ENCODE measurements around the gene TMEM81.

Gene TMEM81

DNA sequence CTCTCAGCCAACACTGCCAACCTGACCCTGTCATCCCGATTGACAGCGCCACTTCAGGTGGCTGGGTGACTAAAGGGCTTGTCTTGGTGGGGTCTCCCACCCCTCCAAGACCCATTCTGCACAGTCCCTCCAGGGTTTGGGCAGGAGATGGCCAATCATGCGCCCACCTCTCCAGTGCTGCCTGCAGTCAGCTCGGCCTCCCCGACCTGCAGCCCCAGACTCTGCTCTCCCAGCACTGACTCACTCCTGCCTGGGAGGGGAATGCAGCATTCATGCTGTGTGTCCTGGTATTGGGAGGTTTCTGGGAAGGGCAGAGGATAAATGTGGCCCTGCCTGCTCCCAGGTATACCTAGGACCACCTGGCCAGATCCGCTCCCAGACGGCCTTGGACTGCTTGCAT lies 9.7 kb downstream of the TMEM81 start:
- H3K27ac ChIP-seq (replicated peaks), result no peak overlapping the region
- TF ChIP-seq SPI1 (IDR thresholded peaks at IDR 0.05; ENCODE audit: borderline replicate concordance, low read depth), result no peak
- no peak for TF ChIP-seq GABPA (IDR thresholded peaks at IDR 0.05; ENCODE audit: low read depth)
- TF ChIP-seq CTCF (IDR thresholded peaks at IDR 0.05; ENCODE audit: insufficient read depth, low read length), result no peak
- no peak for TF ChIP-seq POLR2AphosphoS5 (IDR thresholded peaks at IDR 0.05; ENCODE audit: low read depth)
- TF ChIP-seq REST (IDR thresholded peaks at IDR 0.05; ENCODE audit: insufficient replicate concordance, low read depth), result no peak
- H3K4me3 ChIP-seq (replicated peaks; ENCODE audit: insufficient read depth, low read length), result no peak overlapping the region
- DNase-seq (ENCODE audit: low read depth in 1 of 2, low spot score in 1 of 2), result no peak
- no peaks in the 10 kb centered on the region for H3K27me3 ChIP-seq (ENCODE audit: insufficient read depth, poor library complexity, severe bottlenecking)

DNA sequence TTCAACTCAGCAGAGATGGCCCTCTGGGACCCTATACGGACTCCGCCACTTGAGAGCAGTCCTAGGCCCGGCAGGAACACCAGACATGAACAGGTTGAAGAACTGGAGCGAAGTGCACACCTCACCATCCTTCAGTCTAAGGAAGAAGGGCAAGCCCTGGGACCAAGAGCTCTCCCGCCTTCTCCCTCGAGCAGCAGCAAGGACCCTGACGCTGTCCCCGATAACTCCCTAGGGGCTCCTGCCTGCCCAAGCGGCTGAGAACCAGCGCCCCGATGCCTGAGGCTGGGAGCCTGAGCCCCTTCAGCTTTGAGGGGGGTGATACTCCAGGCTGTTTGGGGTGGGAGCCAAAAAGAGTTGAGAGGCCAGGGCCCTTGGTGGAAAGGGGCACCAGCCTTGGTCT lies 10.2 kb downstream of the TMEM81 start:
- Histone ChIP-seq H3K4me3 (replicated peaks; ENCODE audit: insufficient read depth, low read length) (no peak overlapping the region), H3K27me3 (ENCODE audit: insufficient read depth, poor library complexity, severe bottlenecking) (no peaks in the 10 kb centered on the region), H3K27ac (replicated peaks) (no peak overlapping the region)
- TF ChIP-seq REST (IDR thresholded peaks at IDR 0.05; ENCODE audit: insufficient replicate concordance, low read depth) (no peak), CTCF (IDR thresholded peaks at IDR 0.05; ENCODE audit: insufficient read depth, low read length) (no peak), POLR2AphosphoS5 (IDR thresholded peaks at IDR 0.05; ENCODE audit: low read depth) (no peak), SPI1 (IDR thresholded peaks at IDR 0.05; ENCODE audit: borderline replicate concordance, low read depth) (no peak), GABPA (IDR thresholded peaks at IDR 0.05; ENCODE audit: low read depth) (no peak)
- DNase-seq (ENCODE audit: low read depth in 1 of 2, low spot score in 1 of 2), result no peak

DNA sequence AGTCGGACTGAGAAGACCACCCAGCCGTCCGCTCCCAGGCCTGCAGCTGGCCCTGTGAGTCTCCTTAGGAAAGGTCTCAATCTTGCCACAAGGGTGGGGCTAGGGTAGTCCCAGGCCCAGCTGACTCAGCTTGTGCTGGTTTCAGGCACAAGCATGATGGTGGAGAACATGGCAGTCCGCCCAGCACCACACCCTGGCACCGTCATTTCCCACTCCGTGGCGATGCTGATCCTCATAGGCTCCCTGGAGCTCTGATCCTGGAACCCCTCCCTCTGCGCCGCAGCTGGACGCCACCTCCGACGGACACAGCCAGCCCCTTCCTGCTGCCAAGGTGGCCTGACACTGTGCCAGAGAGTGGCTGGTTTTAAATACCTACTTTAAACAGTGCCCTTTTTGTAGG lies 10.7 kb downstream of the TMEM81 start:
- Histone ChIP-seq H3K27ac (replicated peaks) (no peak overlapping the region), H3K4me3 (replicated peaks; ENCODE audit: insufficient read depth, low read length) (no peak overlapping the region), H3K27me3 (ENCODE audit: insufficient read depth, poor library complexity, severe bottlenecking) (no peaks in the 10 kb centered on the region)
- TF ChIP-seq CTCF (IDR thresholded peaks at IDR 0.05; ENCODE audit: insufficient read depth, low read length) (no peak), GABPA (IDR thresholded peaks at IDR 0.05; ENCODE audit: low read depth) (no peak), POLR2AphosphoS5 (IDR thresholded peaks at IDR 0.05; ENCODE audit: low read depth) (no peak), SPI1 (IDR thresholded peaks at IDR 0.05; ENCODE audit: borderline replicate concordance, low read depth) (no peak), REST (IDR thresholded peaks at IDR 0.05; ENCODE audit: insufficient replicate concordance, low read depth) (no peak)
- no peak for DNase-seq (ENCODE audit: low read depth in 1 of 2, low spot score in 1 of 2)

Data from HL-60 (cell line).